ENCODE measurements around the gene BMPR2.
"Not testable (repeated sequence)": the region's sequence is repeated elsewhere in the genome, so short reads cannot be mapped to it uniquely, and the experiment has no call there.

The BMPR2 gene

DNA sequence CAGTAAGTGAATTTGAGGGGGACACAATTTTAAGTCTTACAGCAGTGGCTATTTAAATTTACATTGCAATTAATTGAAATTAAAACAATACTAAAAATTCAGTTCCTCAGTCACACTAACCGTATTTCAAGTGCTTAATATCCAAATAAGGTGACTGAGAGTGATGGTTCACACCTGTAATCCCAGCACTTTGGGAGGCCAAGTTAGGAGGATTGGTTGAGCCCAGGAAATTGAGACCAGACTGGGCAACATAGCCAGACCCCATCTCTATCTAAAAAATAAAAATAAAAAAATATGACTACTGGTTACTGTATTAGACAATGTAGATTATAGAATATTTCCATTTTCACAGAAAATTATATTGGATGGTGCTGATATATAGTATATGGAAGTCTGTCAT lies 79.0 kb downstream of the BMPR2 start:
- no peak for DNase-seq

GRCh38 chr2:202460119-202460518 lies 84.0 kb downstream of the BMPR2 start:
- DNase-seq = no peak

GRCh38 chr2:202479090-202479489 lies 103.0 kb downstream of the BMPR2 start:
- DNase-seq = no peak

DNA sequence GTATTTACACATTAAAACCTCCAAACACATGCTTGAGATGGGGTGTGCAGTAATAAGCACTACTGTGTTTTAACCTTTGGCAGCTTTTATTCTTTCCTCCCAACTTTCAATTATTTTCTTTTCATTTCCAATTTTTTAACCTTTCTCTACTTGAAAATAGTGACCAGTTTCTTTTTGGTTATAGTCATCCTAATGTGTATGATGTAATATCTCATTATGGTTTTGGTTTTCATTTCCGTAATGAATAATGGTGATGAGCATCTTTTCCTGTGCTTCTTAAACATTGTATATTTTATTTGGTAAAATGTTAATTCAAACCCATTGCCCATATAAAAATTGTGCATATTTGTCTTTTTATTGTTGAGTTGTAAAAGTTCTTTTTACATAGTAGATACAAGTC lies 103.5 kb downstream of the BMPR2 start:
- no peak for DNase-seq

- DNase-seq = no peak
Observed at GRCh38 chr2:202486351-202486750, 110.2 kb downstream of the BMPR2 start.

DNA sequence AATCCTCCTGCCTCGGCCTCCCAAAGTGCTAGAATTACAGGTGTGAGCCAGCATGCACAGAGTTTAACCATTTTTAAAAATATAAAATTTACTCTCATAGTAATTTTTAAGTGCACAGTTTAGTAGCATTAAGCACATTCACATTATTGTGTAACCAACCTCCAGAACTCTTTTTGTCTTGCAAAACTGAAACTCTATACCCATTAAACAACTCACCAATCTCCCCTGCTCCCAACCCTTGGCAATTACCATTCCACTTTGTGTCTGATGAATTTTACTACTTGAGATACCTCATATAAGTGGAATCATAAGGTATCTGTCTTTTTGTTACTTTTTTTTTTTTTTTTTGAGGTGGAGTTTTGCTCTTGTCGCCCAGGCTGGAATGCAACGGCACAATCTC lies 112.5 kb downstream of the BMPR2 start:
- DNase-seq = no peak

DNA sequence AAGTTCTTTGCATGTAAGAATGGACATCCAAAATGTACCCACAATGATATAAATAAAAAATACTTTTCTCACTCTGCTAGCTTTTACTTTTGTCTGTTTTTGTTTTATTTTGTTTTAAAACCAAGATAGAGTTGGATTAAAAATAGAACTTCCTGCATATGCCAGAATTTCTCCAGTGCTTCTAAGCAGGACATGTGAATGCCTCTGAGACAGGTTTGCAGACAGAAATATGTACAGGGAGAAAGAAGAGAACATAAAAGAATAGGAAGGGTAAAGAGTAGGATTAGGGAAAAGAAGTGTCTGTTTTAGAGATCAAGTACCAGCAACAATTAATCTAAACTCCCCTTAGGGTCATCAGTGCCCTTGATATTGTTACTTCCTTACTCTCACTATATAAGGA lies 114.4 kb downstream of the BMPR2 start:
- no peak for DNase-seq

DNA sequence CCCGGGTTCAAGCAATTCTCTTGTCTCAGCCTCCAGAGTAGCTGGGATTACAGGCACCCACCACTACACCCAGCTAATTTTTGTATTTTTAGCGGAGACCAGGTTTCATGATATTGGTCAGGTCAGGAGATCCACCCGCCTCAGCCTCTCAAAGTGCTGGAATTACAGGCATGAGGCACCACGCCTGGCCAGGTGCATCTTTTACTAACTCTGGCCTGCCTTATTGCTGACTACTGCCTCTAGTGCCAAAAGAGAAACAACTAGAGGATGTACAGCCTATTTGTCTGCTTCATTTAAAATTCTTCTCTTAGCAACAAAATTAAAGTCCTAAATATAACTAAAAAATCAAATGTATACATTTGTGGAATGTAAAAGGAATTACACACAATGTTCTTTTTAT lies 115.4 kb downstream of the BMPR2 start:
- DNase-seq = no peak

DNA sequence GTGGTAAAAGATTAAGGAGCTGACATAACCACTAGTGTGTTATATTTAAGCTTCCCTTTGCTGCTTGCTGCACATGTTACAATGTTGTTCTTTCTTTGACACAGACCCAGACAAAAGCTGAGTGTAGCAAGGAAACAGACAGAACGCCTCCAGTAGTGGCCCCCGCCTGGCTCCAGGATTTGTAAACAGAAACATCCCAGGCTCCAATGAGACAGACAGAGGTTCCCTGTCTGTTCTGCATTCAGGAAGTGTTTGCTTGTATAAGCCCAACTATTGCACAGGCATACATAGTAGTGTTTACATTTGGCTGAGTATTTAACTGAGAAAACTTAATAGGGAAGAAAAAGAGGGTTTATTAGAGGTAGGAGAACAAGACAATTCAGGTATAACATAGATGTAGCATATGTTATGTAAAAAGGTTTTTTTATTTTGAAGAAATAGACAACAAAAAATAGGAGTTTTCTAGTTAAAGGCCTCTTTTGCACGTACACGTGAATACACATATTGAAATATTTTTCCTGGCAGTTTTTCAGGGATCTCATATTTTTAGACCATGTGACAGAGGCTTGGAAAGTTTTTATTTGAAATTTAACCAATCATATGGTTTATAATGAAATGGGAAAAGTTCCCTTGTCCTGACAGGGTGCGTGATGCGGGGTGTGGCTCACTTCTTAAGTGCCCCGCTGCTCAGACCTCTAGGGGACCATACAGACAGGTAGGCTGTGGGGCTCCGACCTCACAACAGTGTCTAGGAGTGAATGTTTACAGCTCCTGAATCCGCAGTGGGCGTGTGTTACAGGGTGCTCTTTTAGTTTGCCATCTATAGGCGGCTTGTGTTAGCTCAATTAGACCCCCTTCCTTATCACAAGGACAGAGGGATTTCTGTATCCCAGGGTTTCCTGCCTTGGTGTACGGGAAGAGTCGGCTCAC lies 118.4 kb downstream of the BMPR2 start:
- DNase-seq = no peak

- DNase-seq = no peak
Observed at GRCh38 chr2:202495230-202495604, 119.1 kb downstream of the BMPR2 start.

GRCh38 chr2:202496835-202497472 lies 120.8 kb downstream of the BMPR2 start:
- DNase-seq = not testable (repeated sequence)

GRCh38 chr2:202497473-202497866 lies 121.3 kb downstream of the BMPR2 start:
- not testable (repeated sequence) for DNase-seq

GRCh38 chr2:202499841-202500240 lies 123.7 kb downstream of the BMPR2 start:
- DNase-seq = not testable (repeated sequence)

GRCh38 chr2:202503276-202503675 lies 127.1 kb downstream of the BMPR2 start:
- not testable (repeated sequence) for DNase-seq

DNA sequence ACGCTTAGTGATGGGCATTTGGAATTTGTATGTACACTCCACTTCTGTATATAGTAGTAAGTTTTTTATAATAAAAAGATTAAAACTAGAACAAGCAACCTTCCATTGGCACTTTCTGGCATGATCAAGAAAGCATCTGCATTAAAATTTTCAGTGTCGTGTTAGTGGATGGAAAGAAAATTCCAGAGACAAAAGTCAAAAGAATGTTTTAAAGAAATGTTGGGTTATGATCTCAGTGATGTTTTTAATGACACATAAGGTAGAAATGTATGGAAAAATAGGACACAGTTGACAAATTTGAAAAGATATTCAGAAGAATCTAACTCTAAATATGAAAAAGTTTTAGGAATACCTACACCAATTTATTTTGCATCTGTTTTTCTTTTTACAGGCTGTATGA lies 132.6 kb downstream of the BMPR2 start:
- no peak for DNase-seq

GRCh38 chr2:202510911-202511310 lies 134.8 kb downstream of the BMPR2 start:
- no peak for DNase-seq

DNA sequence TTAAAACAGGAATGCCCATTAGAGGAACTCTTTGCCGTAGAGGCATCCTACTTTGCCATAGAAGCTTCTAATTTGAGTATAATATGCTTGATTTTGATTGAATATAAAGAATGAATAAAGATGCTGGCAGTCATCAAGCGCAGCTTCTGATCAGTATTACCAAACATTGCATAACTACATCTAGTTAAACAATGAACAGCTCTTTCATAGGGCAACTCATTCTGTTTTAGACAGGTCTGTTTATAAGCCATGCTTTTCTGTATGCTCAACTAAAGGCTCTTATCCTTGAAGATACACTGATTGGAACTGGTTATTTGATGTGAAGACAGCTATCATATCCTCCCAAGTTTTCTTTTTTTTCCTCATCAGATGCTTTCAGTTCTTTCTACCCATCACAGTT lies 136.0 kb downstream of the BMPR2 start:
- no peak for DNase-seq

DNA sequence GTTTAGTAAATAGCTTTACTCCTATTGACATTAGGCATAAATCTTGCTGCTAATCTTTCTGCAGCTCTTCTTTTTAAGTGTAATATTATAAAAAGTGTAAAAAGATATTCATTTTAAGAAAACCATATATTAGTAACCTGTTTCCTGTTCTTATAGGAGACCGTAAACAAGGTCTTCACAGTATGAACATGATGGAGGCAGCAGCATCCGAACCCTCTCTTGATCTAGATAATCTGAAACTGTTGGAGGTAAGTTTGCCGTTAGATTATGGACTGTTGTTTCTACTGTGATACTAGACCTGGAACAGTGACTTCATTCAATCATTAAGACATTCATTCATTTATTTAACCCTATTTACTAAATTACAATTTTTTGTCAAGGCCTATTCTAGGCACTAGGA lies 138.6 kb downstream of the BMPR2 start:
- no peak for DNase-seq

DNA sequence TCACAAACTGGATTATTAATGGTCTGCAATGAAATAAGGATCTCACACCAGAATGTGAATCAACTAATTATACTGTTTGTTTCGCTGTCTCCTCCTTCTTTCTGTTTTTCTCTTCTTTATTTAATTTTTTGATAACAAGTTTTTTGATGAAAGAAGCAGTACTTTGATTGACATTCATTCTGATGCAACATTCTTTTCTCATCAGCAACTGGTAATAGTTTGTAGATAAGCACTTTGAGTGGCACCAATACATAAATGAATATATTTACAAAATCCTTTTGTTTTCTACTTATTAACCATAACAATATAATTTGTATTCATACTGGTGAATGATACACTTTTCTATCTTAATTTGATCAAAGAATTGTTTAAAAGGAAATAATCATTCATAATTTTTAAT lies 143.3 kb downstream of the BMPR2 start:
- no peak for DNase-seq

DNA sequence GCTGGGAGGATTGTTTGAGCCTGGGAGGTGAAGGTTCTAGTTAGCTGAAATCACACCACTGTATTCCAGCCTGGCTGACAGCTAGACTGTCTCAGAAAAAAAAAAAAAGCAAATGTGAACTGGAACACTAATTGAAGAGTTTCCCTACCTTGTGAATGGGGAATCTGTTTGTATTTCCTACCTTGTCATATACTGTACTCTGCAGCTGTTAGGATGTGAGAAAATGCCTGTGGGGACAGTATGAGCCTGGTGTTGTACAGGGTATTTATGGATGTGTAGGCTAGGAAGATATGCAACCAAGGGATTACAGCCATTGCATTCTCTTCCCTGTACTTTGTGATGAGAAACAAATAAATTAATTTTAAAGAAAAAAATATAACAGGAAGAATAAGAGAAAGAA lies 145.3 kb downstream of the BMPR2 start:
- DNase-seq = no peak

DNA sequence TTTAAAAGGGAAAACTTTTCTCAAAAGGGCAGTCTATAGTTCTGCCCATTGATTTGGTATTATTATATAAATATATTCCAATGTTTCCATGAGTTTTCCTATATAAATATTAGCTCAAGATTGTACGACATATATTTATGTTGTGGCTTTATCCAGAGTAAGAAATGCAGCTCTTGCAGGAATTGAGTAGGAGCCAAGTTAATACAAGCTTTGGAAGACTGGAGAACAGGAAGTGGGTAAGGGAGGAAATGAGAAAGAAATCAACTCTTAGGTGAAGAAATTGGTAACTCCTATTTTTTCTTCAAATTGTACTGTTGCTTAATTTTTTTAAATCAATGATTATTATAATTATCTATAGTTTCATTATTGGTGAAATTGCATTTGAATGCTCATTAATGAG lies 153.3 kb downstream of the BMPR2 start:
- DNase-seq = no peak

DNA sequence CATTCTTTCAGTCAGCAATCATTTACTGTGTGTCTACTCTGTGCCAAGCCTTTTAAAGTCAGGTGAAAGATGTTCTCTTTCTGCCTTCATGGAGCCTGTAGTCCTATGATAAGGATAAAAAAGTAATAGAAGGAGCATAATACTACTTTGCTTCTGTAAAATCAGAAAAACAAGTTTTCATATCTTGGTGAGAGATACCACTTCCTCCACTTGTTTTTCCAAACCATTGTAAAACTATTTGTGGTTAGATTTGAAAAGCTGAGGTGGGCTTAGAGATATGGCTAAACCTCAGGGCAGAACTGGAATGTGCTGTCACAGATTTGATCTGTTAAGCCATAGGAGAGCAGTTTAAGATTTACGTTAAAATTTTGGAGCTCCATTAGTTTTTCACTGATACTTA lies 153.9 kb downstream of the BMPR2 start:
- no peak for DNase-seq

- not testable (repeated sequence) for DNase-seq
Observed at GRCh38 chr2:202535290-202535689, 159.2 kb downstream of the BMPR2 start.

- no peak for DNase-seq
Observed at GRCh38 chr2:202541137-202541536, 165.0 kb downstream of the BMPR2 start.

GRCh38 chr2:202542142-202542541 lies 166.0 kb downstream of the BMPR2 start:
- DNase-seq = no peak

Measured in activated CD4-positive, alpha-beta T cell treated with anti-CD3 and anti-CD28 coated beads, Interleukin-2, amount 50 U/mL, for 1 hour (primary cell).